ENCODE results near the gene SPRYD3.

DNA sequence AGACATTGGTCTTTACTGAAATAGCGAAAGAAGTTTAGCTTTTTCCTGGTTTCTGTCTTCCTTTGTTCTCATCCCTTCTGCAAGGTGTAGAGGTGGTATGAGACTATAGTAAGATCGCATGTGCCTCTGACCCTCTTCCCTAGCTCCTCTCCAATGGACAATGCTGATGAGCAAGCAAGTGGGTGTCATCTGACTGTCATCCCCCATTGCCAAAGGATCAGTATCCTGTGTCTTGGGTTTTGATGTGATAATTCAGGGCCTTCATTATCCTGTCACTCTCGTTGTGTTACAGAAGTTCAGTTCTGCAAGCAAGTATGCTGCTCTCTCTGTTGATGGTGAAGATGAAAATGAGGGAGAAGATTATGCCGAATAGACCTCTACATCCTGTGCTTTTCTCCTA lies 39.3 kb downstream of the SPRYD3 start:
- TF ChIP-seq CTCF (IDR thresholded peaks at IDR 0.05; ENCODE audit: low read length) (no peak), EZH2 (IDR thresholded peaks at IDR 0.05; ENCODE audit: borderline replicate concordance, low read length) (no peak)
